HG03139 (cell line): Measurements from ENCODE around the gene C5orf58.
"Not testable (repeated sequence)": the region's sequence is repeated elsewhere in the genome, so short reads cannot be mapped to it uniquely, and the experiment has no call there.

Source experiments
- ATAC-seq: cut with Tn5 transposase; IDR thresholded peaks from one replicate; pipeline ENCODE4 v1.9.1; 2021; ENCODE audit not compliant: unreplicated experiment

Gene C5orf58

DNA sequence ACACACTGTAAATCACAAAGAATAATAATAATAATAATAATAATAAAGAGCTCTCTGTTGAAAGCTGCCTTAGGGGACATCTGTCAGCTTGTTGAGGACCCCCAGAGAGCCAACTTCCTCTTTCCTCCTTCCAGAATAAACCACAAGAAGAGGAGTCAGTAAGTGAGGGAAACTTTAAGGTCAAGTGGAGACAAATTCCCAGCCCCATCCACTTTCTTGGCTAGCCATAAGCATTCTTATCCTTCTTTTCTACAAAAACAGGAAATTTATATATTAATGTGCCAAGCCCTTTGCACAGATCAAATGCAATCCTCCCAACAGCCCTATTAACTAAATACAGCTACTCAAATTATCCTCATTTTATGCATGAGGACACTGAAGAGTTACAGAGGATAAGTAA, 9.4 kb upstream of the C5orf58 start:
- no peak for ATAC-seq

DNA sequence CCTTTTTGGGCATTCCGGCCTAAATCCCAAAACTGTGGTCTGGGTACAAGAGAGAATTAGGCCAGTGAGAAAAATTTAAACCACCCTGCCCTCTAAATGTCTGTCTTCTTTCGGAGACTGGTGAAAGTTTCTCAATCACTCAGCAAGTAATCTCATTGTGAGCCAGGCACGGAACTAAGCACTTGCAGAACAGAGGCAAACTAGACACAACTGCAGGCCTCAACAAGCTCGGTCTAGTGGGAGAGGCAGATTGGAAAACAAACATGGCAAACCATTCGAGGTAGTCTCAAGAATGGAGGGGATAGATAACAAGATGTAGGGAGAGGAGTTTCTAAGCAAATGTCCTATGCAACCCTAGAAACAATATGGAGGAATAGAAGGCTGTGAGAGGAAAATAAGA, 8.9 kb upstream of the C5orf58 start:
- no peak for ATAC-seq

DNA sequence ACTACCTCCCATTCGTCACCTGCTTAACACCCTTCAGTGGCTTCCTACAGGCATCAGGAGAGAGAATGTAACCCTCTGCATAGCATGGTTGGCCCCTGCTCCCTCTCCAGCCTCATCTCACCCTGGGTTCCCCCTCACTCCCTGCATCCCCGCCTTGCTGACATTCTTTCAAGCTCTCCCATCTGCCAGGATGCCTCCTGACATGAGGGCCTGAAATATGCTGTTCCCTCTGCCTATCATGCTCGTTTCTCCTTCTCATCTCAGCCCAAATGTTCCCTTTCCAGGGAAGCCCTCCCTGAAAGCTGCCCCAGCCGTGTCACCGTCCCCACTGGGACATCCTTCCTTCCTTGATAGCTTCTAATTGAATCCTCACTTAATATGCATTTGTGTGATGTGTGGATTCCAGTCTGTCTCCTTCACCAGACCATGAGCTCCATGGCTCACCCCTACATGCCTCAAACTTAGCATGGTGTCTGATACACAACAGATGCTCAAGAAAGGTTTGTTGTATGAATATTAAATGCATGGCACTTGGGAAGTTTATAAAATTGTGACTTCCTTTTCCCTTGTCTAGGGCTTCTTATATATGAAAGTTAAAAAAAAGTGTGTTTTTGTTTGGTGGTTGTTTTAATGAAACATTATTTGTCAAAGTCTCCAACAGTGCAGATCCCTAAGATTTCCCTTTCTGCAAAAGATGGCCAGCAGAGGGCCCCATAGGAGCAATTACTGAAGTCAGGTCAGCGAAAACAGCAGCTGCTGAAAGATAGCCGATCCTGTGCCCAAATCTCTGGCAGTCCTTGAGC, 7.3 kb upstream of the C5orf58 start:
- ATAC-seq, result no peak

DNA sequence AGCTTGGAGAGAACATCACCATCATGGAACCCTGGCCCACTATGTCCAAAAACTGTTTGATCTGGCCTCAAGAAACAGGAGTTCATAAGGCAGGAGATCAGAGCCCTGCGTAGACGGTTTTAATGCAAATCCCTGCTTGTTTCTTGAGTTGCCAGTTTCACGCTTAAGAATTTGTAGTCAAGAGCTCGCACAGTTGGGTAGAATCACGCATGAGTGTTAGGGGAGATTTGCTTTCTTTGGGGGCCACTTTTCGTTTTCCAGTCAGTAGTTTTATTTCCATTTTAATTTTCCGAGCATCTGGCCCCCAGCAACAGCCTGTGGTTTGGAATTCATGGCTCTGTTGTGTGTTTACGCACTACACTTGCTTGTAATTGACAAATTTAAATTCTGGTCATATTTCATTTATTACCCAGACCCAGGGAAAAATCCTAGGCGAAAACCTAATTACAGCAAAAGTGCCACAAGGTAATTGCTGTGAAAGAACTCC, 6.6 kb upstream of the C5orf58 start:
- ATAC-seq, result no peak

DNA sequence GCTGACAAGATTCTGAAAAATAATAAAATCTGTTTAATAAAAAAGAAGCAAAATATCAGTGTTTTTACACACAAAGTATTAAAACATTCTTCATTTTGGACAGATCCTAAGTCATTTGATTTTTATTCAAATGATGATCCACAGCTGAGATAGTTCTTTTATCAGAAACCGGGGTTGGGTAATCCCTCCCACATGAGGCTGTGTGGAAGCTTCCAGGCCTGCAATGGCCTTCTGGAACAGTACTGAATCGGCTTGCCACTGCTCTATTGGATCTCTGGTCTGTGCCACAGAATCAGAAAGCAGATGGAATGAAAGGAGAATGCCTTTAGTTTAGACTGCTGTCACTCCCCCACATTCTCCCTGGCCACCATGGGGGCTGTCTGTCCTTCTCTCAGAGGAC, 6.1 kb upstream of the C5orf58 start:
- no peak for ATAC-seq

DNA sequence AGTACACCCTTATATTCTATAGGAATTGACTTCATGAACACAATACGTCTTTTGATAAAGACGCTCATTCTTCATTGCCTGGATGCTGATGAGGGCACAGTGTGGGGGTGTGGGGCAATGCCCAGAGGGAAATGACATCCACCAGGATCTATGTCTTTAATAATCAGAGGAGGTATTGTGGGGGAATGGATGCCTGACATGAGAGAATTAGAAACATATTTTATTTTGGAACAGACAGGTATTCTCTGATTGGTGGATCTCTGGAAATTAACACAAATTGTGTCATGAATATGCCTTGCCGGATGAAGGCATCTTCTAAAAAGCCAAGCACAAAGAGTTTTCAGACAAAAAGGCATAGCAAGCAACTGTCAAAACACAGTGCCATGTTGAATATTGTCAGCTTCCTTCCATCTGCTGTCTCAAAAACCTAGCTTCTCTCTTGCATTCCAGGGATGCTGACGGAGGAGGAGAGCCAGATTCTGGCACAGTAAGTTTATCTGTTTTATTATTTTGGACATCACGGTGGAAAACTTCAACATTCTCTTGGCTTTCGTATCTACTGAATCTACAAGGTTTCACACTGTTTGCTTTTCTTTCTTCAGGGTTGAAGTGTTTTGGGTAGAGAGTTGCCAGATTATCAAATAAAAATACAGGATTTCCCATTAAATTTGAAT, 3.9 kb upstream of the C5orf58 start:
- no peak for ATAC-seq

DNA sequence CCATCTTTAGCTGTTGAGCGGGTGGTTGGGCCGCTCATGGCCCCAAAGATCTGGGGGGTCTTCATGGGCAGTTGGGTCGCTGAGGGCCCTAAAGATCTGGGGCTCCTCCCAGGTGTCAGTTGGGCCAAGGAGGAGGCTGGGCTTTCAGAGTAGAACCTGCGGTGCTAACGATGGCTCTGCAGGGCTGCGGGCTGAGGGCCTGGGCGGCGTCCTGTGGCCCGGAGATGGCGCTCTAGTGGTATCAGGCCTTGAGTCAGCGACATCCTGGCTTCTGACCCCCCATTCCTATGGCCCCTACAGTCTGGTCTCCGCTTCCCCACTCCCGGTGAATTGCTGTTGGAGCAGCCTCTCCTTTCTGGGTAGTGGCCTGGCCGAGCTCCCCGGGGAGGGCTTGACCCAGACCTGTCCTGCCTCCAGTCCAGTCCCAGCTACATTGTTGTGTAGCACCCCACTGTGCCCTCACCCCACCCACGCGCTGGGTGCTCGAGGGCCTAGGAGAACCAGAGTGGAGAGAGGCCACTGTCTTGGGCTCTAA, 640 bp downstream of the C5orf58 start:
- ATAC-seq, result no peak

DNA sequence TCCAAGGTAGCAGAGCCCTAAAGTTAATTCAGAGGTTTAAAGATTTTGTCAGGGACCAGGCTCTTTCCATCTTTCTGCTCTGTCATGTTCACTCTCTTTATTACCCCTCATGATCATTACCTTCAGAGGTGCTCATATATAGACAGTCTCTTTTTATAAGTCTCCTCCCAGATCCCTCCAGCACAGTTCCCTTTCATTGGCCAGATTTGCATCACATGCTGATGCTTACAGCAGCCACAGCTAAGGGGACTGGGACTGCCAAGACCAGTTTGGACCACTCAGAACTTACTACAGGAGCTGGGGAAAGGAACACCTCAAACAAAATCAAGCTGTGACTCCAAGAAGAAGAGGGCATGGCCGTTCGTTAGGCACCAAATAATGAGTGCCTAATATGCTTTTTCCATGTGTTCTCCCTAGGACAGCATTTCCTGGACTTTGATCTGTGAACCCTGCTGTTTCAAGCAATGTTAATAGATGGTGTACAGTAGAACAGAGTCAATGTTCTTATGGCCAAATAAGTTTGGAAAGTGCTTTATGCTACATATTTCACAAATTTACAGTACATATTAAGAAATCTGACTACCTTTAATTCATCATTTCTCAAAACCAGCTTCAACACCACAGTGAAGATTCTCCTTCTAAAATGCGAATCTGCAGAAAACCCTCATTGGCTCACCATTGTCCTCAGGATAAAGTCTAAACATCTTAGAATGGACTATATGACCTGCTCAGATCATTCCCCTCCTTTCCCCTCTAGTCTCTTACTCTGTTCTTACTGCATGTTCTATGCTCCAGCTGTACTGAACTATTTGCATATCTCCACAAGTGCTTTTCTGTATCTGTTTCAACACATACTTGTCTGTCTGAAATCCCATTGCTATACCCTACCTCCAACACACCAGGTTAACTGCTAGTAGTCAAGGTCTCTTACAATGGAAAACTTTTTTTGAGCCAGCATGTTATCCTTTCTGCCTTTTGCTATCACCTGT, 3.4 kb downstream of the C5orf58 start:
- no peak for ATAC-seq

DNA sequence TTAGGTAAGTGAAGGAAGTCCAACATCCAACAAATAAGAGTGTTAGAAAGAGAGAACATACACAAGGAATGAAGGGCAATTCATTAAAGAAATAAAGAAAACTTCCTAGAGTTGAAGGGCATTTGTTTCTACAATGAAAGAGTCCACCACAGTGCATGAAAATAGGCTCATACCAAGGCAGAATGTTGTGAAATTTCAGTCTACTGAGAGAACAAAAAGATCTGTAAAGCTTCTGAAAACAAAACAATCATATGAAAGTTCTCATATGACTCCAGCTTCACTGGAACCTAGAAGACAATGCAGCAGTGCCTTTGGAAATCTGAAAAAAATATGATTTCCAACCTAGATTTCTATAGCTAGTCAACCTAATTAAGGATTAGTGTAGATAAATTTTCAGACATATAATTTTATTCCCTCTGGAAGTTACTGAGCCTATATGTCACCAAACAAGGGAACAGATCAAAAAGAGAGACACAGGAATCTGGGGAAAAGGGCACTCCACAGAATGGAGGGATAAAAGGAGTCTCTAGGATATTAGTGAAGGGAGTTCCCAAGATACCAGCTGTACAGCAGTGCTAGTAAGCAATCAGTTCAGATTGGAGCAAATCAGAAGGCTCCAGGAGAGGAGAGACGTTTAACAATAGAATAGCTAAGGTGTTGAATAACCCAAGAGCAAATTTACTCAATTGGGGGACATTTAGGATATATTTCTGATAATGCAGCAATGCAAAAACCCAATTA, 5.8 kb downstream of the C5orf58 start:
- ATAC-seq, result no peak

DNA sequence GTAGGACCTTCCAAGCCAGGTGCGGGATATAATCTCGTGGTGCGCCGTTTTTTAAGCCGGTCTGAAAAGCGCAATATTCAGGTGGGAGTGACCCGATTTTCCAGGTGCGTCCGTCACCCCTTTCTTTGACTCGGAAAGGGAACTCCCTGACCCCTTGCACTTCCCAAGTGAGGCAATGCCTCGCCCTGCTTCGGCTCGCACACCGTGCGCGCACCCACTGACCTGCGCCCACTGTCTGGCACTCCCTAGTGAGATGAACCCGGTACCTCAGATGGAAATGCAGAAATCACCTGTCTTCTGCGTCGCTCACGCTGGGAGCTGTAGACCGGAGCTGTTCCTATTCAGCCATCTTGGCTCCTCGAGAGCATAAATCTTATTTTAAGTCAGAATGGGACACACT, 12.7 kb downstream of the C5orf58 start:
- not testable (repeated sequence) for ATAC-seq

DNA sequence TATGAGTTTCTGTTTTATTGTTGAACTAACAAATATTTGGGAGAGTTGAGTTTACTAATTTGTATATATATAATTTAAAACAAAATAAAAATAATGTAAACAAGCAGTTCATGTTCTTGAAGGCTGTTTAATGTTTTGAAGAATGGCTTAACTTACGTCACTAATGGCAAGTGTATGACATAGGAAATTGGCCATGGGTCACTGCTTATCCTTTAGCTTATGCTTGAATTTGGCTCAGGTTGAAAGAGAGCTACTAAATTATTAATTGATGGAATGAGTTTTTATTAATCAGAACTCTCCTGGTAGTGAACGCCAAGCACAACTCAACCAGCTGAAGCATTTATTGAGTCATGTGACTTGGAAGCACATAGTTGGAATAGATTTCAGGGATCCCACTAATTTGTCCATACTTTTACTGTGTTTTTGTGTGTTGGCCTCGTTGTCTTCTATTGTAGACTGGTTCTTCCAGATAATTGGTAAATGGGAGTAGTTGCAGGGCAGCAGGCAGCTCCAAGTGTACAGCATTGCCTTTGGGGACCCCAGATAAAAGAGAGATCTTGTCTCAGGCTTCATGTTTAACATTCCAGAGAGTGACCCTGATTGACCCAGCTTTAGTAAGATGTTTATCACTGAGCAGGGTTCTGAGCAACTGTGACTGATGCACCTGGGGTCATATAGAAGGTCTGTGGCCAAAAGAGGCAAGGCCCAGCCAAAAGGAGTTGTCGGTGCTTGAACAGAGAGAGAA, 13.5 kb downstream of the C5orf58 start:
- ATAC-seq, result no peak

DNA sequence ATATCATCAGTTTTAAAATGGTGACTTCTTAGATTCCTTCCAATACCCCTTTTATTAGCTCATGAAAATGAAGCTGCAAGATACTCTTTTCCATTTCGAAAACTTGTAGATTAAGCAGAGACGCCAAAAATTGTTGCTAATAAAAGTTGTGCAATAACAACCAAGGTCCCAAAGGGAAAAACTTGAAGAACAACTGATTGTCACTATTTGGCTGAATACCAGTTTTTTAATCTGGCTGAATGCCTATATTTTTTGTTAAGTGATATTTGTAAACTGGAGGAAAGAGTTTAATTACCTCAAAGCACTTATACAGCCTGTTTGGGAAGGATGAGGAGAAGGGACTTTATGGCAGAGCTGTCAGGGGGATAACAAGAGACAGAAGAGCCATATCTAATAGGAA, 14.6 kb downstream of the C5orf58 start:
- no peak for ATAC-seq

DNA sequence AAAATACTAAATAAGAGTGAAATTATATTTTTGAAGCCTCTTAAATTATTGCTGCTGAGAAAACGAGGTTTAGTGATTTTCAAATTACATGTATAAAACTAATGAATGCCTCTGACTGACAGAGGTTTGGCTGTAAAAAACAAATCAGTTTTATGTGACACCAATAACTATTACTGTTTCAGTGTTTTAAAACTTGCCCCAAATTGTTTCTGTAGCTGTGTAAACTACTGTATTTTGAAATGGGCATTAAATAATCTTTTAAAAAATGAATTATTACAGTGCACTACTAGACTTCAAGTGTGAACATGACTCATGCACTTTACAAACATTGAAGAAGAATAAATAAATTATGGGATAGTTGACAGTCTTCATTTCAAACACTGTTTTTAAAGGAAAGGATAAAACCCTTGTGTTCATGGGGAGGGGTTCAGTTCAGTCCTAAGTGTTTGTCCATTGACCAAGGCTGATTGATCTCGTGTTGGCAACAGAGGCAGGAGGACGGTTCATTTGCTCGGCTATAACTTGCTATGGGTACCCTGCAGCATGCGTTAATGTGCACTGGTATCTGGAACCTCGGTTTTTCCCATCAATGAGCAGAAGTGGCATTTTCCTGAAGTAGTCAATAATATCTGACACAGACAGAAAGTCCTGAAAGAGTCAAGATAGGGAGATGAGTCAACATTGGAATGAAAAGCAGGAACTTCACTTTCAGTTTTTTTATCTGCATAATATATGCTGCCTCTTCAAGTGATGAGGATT, 15.6 kb downstream of the C5orf58 start:
- no peak for ATAC-seq

DNA sequence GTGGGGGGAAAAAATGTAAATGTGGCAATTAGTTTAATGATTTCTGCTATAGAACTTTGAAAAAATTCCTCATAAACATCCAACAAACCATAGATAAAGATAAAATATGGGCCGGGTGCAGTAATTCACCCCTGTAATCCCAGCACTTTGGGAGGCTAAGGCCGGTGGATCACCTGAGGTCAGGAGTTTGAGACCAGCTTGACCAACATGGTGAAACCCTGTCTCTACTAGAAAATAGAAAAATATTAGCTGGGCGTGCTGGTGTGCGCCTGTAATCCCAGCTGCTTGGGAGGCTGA, 16.1 kb downstream of the C5orf58 start:
- ATAC-seq, result not testable (repeated sequence)

DNA sequence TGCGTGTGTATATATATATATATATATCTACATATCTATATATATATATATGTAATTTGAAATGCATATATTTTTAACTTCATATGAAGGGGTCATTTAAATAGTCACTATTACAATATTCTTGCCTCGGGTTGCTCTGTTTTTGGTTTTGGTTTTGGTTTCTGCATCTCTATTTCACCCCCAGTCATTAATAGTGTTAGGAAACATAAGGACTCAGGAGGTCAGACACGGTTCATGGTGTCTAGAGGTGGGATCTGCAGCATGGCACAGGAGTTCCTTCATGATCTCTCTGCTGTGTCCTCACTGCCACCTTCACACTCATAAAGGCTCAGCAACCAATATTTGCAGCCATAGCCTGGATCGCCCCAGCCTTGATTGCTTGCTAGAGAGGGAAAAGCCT, 16.6 kb downstream of the C5orf58 start:
- no peak for ATAC-seq

DNA sequence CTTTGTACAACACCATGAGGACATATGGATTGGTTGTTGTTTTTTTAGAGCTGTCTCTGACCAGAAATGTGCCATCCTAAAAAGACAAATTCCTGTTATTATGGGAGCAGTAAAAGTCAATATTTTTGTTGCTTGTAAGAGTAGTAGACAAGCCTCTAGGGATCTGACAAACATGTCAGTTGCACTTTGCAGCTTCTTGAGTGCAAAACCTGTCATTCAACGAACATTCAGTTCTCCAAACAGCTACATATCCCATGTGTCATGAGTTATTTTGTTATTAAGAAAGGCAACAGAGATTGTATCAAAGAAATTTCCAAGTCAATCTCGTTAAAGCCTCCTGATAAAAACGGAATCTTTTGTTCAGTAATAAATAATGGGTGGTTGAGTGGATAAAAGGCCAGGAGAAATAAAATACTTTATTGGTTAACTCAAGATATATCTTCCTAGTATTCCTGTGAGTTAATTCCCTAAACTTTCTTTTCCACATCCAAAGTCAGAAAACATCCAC, 18.1 kb downstream of the C5orf58 start:
- ATAC-seq, result no peak

DNA sequence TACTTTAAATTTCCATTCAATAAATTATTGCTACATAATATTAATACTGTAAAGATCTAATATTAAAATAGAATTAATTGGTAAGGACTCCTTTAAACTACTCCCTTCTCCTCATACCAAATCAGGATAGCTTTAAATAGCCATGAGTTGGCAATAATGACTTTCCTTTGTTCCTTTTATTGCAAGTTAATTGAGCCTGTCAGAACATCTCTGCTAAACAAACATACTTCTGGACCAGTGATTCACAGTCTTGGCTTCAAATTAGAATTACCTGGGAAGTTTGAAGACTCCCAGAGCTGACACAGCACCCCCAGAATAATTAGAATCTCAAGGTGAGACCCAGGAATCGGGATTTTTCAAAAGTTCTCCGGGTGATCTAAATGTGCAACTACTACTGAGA, 18.7 kb downstream of the C5orf58 start:
- no peak for ATAC-seq

DNA sequence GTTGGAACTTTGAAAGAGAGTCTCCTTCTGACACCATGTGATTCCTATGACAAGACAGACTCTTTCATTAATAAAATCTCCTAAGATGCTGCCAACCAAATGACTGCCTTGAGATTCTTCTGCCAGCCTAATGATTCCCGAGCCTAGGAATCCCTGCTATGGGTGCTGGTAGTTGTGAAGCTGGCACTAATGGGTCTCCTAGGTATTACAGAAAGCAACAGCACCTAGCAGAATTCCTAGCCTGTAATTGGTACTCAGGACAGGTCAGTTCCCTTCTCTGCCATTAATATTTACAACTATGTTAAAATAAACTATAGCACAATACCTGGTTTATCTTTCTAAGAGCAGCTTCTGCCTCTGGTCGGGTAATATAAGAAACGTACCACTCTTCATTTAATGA, 19.3 kb downstream of the C5orf58 start:
- no peak for ATAC-seq
